DMS114 treated with DMSO at 0.1 percent for 48 hours (cell line): ENCODE data around the gene SHMT2.
"Not testable (repeated sequence)": the region's sequence is repeated elsewhere in the genome, so short reads cannot be mapped to it uniquely, and the experiment has no call there.

Experiments used
- DNase-seq: peaks from one replicate; lab custom pipeline; 2025; ENCODE audit not compliant: unreplicated experiment; lab: John Stamatoyannopoulos, UW

Gene SHMT2

DNA sequence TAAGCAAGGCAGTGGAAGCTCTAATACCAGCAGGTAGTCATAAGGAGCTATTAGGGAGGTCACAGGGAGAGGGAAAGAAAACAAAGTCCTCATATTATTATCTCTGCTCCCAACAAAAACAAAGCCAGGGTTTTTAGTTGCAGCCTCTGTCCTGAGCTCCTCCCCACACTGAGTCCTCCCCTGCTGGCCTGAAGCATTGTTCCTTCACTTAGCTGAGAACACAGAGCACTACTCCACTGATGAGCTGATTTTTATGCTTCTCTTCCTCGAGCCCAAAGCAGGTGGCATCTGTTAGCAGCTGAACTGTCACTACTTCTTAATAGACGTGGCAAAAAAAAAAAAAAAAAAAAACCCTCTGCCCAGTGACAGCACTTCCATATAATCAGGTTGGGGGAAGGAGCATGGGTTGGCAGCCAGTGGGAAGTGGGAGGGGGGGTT, 31.9 kb downstream of the SHMT2 start:
- no peak for DNase-seq

DNA sequence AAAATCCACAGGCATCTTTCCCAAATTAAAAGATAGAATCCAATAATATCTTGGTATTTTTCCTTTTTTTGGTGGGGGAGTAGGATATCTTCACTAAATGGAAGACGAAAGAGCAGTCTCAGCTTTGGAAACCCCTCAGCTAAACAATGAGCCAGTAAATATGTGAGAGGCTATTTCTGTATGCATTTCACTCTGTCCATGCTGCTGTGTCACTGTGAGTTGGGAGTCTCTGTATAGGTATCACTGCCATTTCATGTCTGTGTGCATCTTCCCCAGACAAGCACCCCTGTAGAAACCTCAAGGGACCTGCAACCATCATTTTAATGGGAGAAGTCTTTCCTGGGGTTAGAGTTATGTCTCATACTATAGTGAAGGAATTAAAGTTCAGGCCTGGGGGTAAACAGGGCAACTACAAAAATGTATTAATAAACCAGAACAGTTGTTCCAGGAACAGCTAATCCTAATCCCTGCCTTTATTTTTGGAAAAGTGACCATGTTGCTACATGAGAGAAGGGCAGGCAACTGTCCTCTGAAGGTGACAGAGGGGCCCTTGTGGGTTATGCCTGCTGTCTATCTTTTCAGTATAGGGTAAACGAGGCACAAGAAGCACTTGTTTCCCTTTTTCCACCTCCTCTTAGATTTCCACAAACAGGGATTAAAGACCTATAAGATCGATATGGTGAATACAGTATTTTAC, 32.8 kb downstream of the SHMT2 start:
- DNase-seq: no peak

DNA sequence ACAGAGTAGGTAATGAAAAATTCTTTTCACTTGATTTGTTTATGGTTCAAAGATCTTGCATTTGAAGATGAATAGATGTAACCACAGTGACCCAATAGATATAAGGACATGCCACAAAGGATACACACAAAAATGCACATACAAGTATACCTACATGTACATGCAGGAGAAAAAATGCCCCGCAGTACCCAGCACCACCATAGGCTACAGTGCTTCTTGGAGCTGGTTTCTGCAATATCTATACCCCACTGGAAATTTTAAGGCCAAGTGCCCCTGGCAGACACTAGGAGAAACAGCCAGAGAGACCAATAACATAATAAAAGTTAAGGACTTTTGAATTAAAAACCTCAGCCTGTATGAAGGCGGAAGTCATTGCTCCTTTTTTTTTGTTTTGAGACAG, 33.6 kb downstream of the SHMT2 start:
- DNase-seq: no peak

DNA sequence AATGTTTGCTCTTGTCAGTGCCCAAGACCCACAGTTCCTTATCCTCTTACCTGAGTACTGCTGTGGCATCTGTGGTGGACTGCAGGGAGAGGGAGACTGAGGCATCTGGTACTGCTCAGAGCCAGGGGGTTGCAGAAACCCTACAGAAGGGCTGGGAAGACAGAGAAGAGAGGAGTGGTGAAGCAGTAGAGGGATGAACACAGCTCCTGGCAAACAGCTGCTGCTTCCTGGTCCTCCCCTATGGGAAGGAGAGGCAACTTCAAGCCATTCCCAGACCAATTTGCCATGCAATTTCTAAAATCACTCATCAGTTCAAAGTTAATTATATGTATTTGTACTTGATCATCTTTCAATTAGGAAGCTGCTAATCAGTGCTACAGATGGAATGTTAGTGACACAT, 37.2 kb downstream of the SHMT2 start:
- DNase-seq: no peak

DNA sequence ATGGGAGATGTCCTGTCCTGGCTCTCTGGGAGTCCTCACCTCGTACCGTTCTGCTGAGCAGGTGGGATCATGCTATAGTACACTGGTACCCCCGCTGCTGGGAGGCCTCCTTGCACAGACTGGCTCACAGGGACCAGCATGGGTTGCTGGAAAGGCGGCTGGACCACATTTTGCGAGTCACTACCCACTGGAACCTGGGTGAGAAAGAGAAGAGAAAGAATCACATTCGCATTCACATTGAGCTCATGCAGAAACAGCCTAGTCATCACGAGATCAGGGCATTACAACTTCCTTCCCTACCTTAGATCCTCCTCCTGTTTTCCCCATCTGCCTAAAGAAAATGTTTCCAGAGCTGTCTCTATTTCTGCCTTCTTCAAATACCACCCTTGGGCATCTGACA, 38.8 kb downstream of the SHMT2 start:
- no peak for DNase-seq

DNA sequence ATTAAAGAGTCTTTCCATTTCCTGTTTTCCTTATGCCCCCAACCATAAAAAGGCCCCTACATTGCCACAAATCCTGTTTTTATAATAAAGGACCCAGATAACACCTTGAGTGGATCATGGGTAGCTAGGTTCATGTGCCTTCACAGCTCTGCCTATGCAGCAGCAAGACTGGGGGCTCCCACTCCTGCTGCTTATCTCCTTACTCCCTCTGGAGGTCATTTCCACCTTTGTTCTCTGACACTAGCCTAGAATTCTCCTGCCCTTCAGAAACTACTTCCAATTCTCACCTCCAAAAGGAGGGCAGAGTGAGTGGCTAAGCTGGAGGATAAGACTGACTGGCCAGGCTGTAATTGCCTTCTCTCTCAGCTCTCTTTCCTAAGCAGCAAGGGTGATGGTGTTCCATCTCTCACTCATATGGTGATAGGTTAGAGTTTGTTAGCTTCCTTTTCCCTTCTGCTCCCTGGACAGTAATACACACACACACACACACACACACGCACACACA, 41.5 kb downstream of the SHMT2 start:
- no peak for DNase-seq

DNA sequence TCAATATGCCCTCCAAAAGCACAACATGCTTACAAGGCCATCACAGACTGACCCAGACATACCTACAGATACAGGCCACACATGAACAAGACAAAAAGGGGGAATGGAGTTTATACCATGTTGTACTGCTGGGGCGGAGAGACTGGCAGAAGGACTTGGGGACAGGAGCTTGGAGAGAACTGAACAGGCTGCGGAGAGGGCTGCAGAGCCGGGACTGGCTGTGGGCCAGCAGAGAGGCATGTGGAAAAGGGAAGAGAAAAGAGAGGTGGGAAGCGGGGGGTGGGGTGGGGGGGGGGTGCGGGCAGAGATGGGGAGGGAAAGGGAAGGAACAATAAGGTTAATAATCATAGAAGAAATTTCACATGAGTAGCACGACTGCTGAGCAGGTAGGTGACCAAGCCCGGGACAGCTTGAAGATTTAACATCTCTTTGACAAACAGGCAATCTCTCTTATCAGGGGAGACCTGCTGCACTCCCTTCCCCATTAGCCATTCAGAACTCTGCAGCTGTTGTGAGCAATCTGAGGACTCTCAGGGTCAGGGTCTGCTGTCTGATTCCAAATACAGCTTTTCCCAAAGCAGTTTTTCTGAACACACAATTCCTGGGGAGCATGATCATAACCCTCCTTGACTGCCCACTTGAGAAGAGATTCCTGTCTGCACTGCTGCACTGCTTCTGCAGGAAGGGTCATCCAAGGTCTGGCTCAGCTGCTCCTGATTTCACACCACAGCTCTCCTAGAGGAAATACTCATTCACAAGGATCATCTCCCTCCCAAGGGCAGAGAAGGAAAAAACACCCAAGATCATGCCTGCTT, 43.0 kb downstream of the SHMT2 start:
- no peak for DNase-seq

DNA sequence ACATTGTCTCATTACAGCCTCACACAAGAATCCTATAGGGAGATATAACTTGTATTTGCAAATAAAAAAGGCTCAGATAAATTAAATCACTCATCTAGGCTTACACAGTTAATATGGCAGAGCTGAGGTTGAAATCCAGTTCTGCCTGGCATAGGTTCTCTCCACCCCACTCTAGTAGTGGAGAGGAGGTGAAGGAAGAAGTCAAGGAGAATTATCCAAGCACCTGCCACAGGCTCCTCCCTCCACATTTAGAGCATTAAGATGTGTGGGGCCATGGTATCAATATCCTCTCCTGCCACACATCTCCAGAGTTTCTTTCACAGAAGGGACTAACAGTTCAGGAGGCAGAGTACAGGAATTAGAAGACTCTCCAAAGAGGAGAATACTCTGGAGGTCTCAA, 44.0 kb downstream of the SHMT2 start:
- no peak for DNase-seq

DNA sequence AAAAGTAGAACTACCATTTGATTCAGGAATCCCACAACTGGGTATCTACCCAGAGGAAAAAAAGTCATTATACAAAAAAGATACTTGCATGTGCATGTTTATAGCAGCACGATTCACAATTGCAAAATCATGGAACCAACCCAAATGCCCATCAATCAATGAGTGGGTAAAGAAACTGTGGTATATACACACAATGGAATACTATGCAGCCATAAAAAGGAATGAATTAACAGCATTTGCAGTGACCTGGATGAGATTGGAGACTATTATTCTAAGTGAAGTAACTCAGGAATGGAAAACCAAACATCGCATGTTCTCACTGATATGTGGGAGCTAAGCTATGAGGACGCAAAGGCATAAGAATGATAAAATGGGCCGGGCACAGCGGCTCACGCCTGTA, 46.7 kb downstream of the SHMT2 start:
- DNase-seq: not testable (repeated sequence)

DNA sequence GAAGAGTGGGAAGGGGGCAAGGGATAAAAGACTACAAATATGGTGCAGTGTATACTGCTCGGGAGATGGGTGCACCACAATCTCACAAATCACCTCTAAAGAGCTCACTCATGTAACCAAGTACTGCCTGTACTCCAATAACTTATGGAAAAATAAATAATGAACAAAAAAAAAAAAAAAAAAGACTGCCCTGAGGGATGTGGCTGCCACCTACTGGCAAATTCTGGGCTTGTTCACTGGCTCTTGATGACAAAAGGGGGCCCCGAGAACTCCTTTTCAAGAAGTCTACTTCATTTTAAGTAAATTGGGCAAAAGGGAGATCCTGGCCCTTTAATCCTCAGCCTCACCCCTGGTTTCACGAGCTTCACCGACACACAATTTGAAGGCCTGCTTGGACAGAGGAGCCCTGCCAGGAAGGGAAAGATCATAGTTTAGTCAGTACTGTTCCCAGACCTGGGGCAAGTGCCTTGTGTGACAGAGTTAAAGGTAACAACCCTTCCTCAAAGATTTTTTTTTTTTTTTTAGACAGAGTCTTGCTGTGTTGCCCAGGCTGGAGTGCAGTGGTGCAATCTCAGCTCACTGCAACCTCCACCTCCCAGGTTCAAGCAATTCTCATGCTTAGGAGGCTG, 47.5 kb downstream of the SHMT2 start:
- no peak for DNase-seq

DNA sequence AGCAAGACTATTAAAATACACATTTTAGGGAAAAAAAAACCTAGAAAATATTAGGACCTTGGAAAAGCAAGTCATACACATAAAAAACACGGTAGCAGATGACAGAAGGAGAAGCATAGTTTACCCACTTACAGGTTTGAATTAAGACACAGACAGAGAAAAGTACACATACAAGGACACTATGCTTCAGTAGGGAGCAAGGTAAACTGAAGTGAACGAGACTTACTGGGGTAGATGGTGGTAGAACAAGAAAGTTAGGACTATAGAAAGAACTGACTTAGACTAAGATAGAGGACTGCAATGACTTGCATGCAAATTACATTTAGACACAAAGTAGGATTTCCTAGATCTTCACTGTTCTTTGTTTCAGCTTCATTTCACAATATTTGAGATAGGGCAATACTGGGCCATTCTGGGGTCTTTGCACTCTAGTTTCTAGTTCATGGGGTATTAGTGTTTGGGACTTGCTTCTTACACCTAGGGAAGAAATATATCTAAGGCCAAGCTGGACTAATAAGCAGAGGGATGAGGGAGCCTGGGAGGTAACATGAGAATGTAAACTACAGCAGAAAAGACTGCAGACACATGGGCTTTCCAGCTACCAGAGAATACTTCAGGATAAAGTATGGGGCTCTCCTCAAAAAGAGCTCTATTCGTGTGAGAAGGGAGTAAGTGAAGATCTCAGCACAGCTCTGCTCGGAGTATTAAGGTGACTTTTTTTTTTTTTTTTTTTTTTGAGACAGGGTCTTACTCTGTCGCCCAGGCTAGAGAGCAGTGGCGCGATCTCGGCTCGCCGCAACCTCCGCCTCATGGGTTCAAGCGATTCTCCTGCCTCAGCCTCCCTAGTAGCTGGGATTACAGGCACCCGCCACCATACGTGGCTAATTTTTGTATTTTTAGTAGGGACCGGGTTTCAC, 49.2 kb downstream of the SHMT2 start:
- DNase-seq: no peak

DNA sequence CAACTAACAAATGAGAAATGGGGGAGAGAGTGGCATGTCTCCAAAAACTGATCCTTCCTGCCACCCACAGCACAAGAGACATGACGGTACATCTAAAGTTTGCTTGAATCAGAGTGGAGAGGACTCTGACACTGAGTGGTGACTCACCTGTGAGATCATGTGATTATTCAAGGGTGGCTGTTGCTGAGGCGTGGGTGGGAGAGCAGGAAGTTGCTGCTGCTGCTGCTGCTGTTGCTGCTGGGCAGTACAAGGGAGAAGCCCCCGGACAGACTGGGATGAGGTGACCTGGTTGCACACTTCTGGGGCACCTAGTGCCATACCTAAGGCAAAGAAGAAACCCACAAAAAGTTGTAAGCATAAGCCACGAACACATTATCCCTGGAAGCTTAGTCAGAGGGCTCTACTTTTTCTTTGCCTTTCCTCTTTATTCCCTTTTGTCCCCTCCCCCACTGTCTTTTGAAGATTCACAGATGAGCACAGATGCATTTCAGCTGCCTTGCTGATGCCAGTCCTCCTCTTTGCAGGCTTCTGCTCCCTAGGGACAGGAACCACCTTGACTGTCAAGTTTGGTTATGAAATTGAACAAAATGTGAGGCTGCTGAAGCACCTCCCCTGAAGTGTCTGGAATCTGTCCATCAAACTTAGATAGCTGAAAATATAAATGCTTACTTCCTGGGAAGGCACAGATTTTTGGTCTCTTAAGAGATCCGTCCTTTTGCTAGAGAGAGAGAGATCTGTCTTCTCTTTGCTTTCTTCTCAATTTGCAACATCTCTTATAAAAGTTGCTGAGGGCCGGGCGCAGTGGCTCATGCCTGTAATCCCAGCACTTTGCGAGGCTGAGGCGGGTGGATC, 50.9 kb downstream of the SHMT2 start:
- no peak for DNase-seq

DNA sequence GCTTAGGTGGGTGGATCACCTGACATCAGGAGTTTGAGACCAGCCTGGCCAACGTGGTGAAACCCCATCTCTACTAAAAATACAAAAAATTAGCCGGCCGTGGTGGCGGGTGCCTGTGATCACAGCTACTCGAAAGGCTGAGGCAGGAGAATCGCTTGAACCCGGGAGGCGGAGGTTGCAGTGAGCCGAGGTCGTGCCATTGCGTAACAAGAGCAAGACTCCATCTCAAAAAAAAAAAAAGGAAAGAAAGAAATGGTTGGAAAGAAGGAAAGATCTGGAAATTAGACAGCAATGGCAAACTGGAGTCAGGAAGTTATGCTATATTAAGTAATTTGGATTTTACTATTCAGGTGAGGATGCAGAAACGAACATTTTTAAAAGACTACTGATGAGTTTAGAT, 52.6 kb downstream of the SHMT2 start:
- DNase-seq: not testable (repeated sequence)
